SIG-M5 treated with dmso at 0.1 percent for 504 hours (cell line): ENCODE data around the gene RNLS.
A peak's percentile ranks its signal among the peaks of the same experiment; 100 is the strongest.

Source experiments
- DNase-seq: peaks from one replicate; lab custom pipeline; 2025; ENCODE audit not compliant: unreplicated experiment; lab: John Stamatoyannopoulos, UW

RNLS gene

GRCh38 chr10:88553116-88553752 is 29.9 kb downstream of the RNLS start:
- peak; percentile 67 for DNase-seq

- no peak for DNase-seq
These were observed 31.9 kb downstream of the RNLS start for GRCh38 chr10:88551246-88551645.

- no peak for DNase-seq
These were observed 36.6 kb downstream of the RNLS start for GRCh38 chr10:88546497-88546896.

GRCh38 chr10:88545359-88545758 is 37.8 kb downstream of the RNLS start:
- no peak for DNase-seq

GRCh38 chr10:88544140-88544870 is 38.8 kb downstream of the RNLS start:
- peak; percentile 49 for DNase-seq

- no peak for DNase-seq
These were observed 40.6 kb downstream of the RNLS start for GRCh38 chr10:88542522-88542921.

- DNase-seq: no peak
These were observed 41.9 kb downstream of the RNLS start for GRCh38 chr10:88541116-88541626.

GRCh38 chr10:88540351-88540750 is 42.8 kb downstream of the RNLS start:
- DNase-seq: no peak

GRCh38 chr10:88538048-88538447 is 45.1 kb downstream of the RNLS start:
- no peak for DNase-seq

- no peak for DNase-seq
These were observed 45.8 kb downstream of the RNLS start for GRCh38 chr10:88537322-88537721.

- no peak for DNase-seq
These were observed 46.7 kb downstream of the RNLS start for GRCh38 chr10:88536437-88536836.

- no peak for DNase-seq
These were observed 48.9 kb downstream of the RNLS start for GRCh38 chr10:88534072-88534665.

- no peak for DNase-seq
These were observed 51.6 kb downstream of the RNLS start for GRCh38 chr10:88531392-88532052.

GRCh38 chr10:88530629-88531391 is 52.3 kb downstream of the RNLS start:
- no peak for DNase-seq

- no peak for DNase-seq
These were observed 53.0 kb downstream of the RNLS start for GRCh38 chr10:88530093-88530492.

- DNase-seq: no peak
These were observed 54.1 kb downstream of the RNLS start for GRCh38 chr10:88528806-88529570.

GRCh38 chr10:88528201-88528600 is 54.9 kb downstream of the RNLS start:
- DNase-seq: no peak

GRCh38 chr10:88527245-88527644 is 55.9 kb downstream of the RNLS start:
- DNase-seq: no peak

- DNase-seq: no peak
These were observed 56.5 kb downstream of the RNLS start for GRCh38 chr10:88526501-88527105.
